ENCODE results near the gene KLHL3.

- no peak for TF ChIP-seq POLR2A (IDR thresholded peaks at IDR 0.05)
- TF ChIP-seq, protein P1, sequence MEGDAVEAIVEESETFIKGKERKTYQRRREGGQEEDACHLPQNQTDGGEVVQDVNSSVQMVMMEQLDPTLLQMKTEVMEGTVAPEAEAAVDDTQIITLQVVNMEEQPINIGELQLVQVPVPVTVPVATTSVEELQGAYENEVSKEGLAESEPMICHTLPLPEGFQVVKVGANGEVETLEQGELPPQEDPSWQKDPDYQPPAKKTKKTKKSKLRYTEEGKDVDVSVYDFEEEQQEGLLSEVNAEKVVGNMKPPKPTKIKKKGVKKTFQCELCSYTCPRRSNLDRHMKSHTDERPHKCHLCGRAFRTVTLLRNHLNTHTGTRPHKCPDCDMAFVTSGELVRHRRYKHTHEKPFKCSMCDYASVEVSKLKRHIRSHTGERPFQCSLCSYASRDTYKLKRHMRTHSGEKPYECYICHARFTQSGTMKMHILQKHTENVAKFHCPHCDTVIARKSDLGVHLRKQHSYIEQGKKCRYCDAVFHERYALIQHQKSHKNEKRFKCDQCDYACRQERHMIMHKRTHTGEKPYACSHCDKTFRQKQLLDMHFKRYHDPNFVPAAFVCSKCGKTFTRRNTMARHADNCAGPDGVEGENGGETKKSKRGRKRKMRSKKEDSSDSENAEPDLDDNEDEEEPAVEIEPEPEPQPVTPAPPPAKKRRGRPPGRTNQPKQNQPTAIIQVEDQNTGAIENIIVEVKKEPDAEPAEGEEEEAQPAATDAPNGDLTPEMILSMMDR (IDR thresholded peaks at IDR 0.05), result no peak
Observed at GRCh38 chr5:137737349-137738131, 1.7 kb upstream of the KLHL3 start.

All from upper lobe of left lung (tissue), 4 donors.